ENCODE data around the gene GM2A.

DNA sequence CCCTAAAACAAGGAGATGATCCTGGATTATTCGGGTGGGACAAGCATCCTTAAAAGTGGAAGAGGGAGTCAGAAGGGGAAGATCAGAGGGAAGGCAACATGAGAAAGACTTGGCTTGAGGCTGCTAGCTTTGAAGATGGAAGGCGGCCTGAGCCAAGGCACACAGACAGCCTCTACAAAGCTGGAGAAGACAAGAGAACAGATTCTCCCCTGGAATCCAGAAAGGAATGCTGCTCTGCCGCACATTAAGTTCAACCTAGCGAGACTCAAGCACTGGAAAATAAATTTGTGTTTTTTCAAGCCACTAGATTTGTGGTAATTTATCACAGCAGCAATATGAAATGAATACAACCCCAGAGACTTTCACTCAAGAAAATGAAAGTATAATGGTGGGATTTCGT is 32.7 kb downstream of the GM2A start:
- no peak for TF ChIP-seq ZNF747 (CRISPR knock-in tag; IDR thresholded peaks at IDR 0.05; ENCODE audit: borderline replicate concordance)
- TF ChIP-seq, protein P1, sequence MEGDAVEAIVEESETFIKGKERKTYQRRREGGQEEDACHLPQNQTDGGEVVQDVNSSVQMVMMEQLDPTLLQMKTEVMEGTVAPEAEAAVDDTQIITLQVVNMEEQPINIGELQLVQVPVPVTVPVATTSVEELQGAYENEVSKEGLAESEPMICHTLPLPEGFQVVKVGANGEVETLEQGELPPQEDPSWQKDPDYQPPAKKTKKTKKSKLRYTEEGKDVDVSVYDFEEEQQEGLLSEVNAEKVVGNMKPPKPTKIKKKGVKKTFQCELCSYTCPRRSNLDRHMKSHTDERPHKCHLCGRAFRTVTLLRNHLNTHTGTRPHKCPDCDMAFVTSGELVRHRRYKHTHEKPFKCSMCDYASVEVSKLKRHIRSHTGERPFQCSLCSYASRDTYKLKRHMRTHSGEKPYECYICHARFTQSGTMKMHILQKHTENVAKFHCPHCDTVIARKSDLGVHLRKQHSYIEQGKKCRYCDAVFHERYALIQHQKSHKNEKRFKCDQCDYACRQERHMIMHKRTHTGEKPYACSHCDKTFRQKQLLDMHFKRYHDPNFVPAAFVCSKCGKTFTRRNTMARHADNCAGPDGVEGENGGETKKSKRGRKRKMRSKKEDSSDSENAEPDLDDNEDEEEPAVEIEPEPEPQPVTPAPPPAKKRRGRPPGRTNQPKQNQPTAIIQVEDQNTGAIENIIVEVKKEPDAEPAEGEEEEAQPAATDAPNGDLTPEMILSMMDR (CRISPR knock-in tag; IDR thresholded peaks at IDR 0.05), result no peak
- no peak for TF ChIP-seq CCDC6 (CRISPR knock-in tag; IDR thresholded peaks at IDR 0.05)
- TF ChIP-seq, protein P2, sequence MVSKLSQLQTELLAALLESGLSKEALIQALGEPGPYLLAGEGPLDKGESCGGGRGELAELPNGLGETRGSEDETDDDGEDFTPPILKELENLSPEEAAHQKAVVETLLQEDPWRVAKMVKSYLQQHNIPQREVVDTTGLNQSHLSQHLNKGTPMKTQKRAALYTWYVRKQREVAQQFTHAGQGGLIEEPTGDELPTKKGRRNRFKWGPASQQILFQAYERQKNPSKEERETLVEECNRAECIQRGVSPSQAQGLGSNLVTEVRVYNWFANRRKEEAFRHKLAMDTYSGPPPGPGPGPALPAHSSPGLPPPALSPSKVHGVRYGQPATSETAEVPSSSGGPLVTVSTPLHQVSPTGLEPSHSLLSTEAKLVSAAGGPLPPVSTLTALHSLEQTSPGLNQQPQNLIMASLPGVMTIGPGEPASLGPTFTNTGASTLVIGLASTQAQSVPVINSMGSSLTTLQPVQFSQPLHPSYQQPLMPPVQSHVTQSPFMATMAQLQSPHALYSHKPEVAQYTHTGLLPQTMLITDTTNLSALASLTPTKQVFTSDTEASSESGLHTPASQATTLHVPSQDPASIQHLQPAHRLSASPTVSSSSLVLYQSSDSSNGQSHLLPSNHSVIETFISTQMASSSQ (IDR thresholded peaks at IDR 0.05; ENCODE audit: low read depth), result no peak
- TF ChIP-seq, protein P2 (CRISPR knock-in tag; IDR thresholded peaks at IDR 0.05; ENCODE audit: borderline replicate concordance), result no peak
- no peak for TF ChIP-seq NR2F6 (IDR thresholded peaks at IDR 0.05)
- no peak for TF ChIP-seq NR2F6 (CRISPR knock-in tag; IDR thresholded peaks at IDR 0.05)
- TF ChIP-seq ZNF143 (CRISPR knock-in tag; IDR thresholded peaks at IDR 0.05), result no peak
- no peak for TF ChIP-seq NFE2L1 (CRISPR knock-in tag; IDR thresholded peaks at IDR 0.05; ENCODE audit: borderline replicate concordance)
- TF ChIP-seq YY1 (IDR thresholded peaks at IDR 0.05; ENCODE audit: insufficient read depth, insufficient replicate concordance, low read depth, low read length), result no peak
- no peak for TF ChIP-seq HOXA5 (CRISPR knock-in tag; IDR thresholded peaks at IDR 0.05)
- TF ChIP-seq EP300 (IDR thresholded peaks at IDR 0.05; ENCODE audit: low read depth in 2 of 2, low read length in 2 of 2), result no peak
- TF ChIP-seq EP300 (CRISPR knock-in tag; IDR thresholded peaks at IDR 0.05; ENCODE audit: borderline replicate concordance), result no peak
- TF ChIP-seq CHCHD3 (CRISPR knock-in tag; IDR thresholded peaks at IDR 0.05), result no peak
- TF ChIP-seq EZH2 (conservative IDR thresholded peaks at IDR 0.05; ENCODE audit: low read depth, low read length), result no peak
